Mucosa of rectum (tissue), 2 donors: ENCODE results near the gene SCN1A.
"Not testable (repeated sequence)": the region's sequence is repeated elsewhere in the genome, so short reads cannot be mapped to it uniquely, and the experiment has no call there.

Experiments used
- H3K27ac ChIP-seq, 2 donors: one replicate each; pipeline ENCODE4 v1.7.0; 2013; ENCODE audit warnings: inconsistent platforms in 2 of 2, low read depth in 2 of 2, low read length in 2 of 2
- H3K27me3 ChIP-seq, 2 donors: one replicate each; pipeline ENCODE4 v1.7.0; 2013; ENCODE audit warnings: low read length in 2 of 2; ENCODE audit not compliant: control insufficient read depth in 2 of 2, insufficient read depth in 2 of 2
- H3K36me3 ChIP-seq, 2 donors: one replicate each; pipeline ENCODE4 v1.7.0; 2013; ENCODE audit warnings: low read length in 2 of 2; ENCODE audit not compliant: control insufficient read depth in 2 of 2, insufficient read depth in 2 of 2
- H3K4me1 ChIP-seq, 2 donors: one replicate each; pipeline ENCODE4 v1.7.0; 2013; ENCODE audit warnings: low read length in 2 of 2, mild to moderate bottlenecking in 1 of 2; ENCODE audit not compliant: control insufficient read depth in 2 of 2, insufficient read depth in 2 of 2
- H3K4me3 ChIP-seq, 2 donors: one replicate each; pipeline ENCODE4 v1.7.0; 2013; ENCODE audit warnings: low read length in 2 of 2
- H3K9ac ChIP-seq, 2 donors: one replicate each; pipeline ENCODE4 v1.7.0; 2013; ENCODE audit warnings: low read length in 2 of 2, low read depth in 1 of 2, mild to moderate bottlenecking in 1 of 2
- H3K9me3 ChIP-seq, 2 donors: one replicate each; pipeline ENCODE4 v1.7.0; 2013; ENCODE audit warnings: low read length in 2 of 2; ENCODE audit not compliant: control insufficient read depth in 2 of 2
- donor health status: healthy.
- donor health status: Normal muscosa, but diverticular disease.

SCN1A gene

DNA sequence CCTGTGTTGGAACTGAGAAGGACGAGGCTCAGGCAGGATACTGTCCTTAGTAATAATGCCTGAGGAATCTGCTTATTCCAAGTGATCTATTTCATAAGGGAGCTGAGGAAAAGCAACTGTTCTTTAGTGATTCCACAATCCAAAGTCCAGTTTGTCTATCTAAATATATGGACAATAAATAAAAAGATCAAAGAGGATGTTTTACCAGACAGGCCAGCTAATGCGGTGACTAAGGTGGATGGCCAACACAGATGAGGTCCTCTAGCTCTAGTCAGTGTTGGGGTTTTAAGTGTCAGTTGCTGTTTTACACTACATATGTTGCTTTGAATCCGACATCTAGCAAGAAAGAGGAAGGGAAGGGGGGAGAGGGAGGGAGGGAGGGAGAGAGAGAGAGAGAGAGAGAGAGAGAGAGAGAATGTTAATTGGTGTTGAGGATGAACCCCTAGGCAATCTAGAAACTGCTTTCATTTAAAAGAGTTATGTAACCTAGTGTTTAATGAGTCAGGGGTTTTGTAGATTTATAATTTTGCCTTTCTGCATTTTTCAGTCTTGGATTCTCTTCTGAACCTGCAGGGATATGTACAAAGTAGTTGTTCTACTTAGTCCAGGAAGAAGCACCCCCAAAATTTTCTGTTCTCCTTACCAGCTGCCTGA is 27.0 kb upstream of the SCN1A start:
- Histone ChIP-seq H3K9ac (no peak overlapping the region), H3K4me1 (no peaks in the 10 kb centered on the region), H3K9me3 (no peaks in the 10 kb centered on the region), H3K36me3 (no peaks in the 10 kb centered on the region), H3K27me3 (no peaks in the 10 kb centered on the region), H3K27ac (no peak overlapping the region), H3K4me3 (no peak overlapping the region)

DNA sequence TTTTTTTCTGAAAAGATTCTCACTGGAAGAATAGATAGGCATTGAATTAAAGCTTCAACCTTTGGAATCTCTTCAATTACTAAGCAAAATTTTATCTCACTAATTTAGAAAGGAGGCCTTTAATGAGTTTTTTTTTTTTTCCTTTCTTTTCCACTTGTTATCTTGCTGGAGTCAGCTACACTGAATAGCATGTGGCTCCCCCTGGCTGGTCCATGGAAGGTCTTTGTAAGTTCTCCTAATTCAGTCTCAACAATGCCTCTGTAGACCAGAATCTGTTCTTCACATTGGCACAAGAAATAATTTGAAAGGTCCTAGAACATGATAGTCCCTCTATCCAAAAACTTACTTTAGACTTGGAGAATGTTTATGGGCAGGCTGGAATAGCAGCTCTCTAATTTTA is 24.2 kb upstream of the SCN1A start:
- Histone ChIP-seq H3K27me3 (no peaks in the 10 kb centered on the region), H3K4me3 (no peak overlapping the region), H3K4me1 (no peaks in the 10 kb centered on the region), H3K9me3 (no peaks in the 10 kb centered on the region), H3K9ac (no peak overlapping the region), H3K27ac (no peak overlapping the region), H3K36me3 (no peaks in the 10 kb centered on the region)

DNA sequence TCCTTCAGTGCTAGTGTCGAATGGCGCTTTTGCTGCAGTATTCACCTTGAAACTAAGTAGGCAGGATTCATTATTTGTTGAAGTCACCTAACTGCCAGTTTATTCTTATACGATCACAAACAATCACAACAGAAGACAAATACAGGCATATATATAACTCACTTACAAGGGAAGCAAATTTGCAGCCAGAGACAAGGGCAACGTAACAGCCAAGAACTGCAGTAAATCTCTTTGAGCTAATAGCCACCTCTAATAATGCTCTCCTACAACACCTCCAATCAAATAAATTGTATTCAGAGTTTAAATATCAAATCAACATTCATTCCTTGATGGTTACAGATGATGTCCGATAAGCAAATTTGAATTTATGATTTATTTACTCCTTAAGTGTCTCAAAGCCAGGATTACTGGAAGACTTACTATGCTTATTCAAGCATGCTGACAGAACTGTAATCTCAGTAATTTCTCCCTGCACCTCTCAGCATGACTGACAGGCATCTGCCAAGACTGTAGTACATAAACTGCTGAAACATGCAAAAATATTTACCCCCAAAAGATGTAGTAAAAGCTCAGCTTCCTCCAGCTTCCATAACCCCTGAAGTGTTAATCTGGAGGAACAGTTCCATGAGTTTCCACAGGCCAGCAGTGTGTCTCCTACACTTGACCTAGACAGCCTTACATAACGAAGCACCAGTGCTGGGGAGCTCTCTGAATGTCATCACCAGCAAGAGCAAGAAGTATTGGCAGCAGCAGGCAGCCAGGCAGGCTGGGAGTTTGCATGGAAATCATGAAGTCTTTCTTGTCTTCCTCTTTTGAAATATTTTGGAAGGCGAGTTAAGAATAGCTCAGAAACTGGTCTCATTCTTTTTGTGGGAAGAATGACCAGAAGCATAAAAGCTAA is 20.9 kb upstream of the SCN1A start:
- no peak overlapping the region for H3K27ac ChIP-seq
- H3K9me3 ChIP-seq, result no peaks in the 10 kb centered on the region
- no peaks in the 10 kb centered on the region for H3K27me3 ChIP-seq
- no peaks in the 10 kb centered on the region for H3K4me1 ChIP-seq
- no peak overlapping the region for H3K9ac ChIP-seq
- H3K36me3 ChIP-seq, result no peaks in the 10 kb centered on the region
- no peak overlapping the region for H3K4me3 ChIP-seq

DNA sequence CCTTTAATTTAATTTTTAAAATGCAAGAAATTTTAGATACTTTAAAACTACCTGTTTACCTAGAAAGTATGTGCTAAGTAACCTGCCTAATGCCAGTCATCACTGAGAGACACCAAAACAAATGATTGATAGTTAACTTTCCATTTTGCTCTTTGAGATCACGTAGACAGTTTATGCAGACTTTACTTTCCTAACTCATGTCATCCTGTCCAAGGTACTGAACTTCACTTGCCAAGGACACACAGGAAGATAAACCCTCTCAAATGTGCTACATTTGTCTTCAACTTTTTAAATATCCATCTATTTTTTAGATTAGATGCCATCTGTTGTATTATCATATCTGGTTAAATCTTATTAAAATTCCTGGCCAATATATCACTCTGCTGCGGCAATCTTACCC is 20.1 kb upstream of the SCN1A start:
- H3K9ac ChIP-seq, result no peak overlapping the region
- H3K4me3 ChIP-seq, result no peak overlapping the region
- no peaks in the 10 kb centered on the region for H3K36me3 ChIP-seq
- H3K27ac ChIP-seq, result no peak overlapping the region
- no peaks in the 10 kb centered on the region for H3K27me3 ChIP-seq
- H3K9me3 ChIP-seq, result no peaks in the 10 kb centered on the region
- no peaks in the 10 kb centered on the region for H3K4me1 ChIP-seq

DNA sequence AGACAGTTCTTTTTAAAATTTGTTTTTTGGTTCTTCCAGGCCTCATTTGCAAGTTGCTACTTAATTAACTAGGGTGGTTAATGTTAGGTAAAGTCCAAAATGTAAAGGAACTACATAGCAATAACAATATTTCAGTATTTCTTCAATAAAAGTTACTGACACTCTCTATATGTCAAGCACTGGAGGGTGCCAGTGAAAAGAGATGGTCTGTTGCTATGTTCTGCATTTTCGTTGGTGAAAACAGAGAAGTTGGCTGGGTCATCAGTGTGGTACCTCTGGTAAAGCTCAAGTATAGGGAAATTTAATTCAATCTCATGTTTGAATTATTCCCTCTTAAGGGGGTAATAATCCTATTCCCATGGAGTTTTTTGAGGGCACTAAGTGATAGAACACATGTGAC is 16.3 kb upstream of the SCN1A start:
- H3K27ac ChIP-seq, result no peak overlapping the region
- H3K36me3 ChIP-seq, result no peaks in the 10 kb centered on the region
- no peaks in the 10 kb centered on the region for H3K27me3 ChIP-seq
- no peaks in the 10 kb centered on the region for H3K9me3 ChIP-seq
- H3K4me1 ChIP-seq, result no peaks in the 10 kb centered on the region
- no peak overlapping the region for H3K4me3 ChIP-seq
- H3K9ac ChIP-seq, result no peak overlapping the region

DNA sequence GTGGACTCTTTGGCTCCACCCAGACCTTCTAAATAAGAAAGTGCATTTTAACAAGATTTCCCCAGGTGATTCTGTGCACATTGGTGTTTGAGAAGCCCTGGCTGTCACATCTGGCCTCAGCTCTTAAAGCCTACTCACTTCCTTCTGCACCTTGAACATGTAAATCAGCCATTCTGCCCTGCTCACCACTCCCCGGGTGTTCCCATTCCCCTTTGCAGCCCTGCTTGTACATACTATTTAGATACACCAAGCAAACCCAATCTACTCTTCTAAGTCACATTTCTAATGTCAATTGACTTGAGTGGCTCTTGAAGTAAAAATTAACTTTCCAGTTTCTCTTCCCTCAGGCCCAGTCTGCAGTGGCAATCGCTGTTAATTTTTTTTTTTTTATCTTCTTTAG is 13.1 kb upstream of the SCN1A start:
- no peaks in the 10 kb centered on the region for H3K9me3 ChIP-seq
- no peak overlapping the region for H3K27ac ChIP-seq
- no peaks in the 10 kb centered on the region for H3K27me3 ChIP-seq
- no peaks in the 10 kb centered on the region for H3K36me3 ChIP-seq
- no peaks in the 10 kb centered on the region for H3K4me1 ChIP-seq
- no peak overlapping the region for H3K9ac ChIP-seq
- no peak overlapping the region for H3K4me3 ChIP-seq

DNA sequence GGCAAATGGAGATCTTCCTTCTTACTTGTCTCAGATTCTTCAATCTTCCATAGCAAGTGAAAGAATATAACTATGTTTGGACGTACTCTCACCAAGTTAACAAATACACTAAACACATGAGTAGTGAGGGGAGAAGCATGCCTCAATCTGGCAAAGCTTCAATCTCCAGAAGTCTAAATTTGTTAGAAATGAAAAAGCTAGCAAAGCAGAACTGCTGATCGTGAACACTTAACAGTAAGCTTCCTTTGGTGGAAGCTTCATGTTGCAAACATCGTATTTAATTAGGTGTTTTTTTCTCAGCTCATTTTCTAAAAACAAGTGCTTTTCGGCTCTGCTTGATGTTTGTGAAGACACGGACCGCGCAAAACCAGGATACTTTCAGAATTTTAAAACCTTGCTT is 12.7 kb upstream of the SCN1A start:
- H3K27ac ChIP-seq, result no peak overlapping the region
- H3K9ac ChIP-seq, result no peak overlapping the region
- no peak overlapping the region for H3K4me3 ChIP-seq
- H3K27me3 ChIP-seq, result no peaks in the 10 kb centered on the region
- no peaks in the 10 kb centered on the region for H3K9me3 ChIP-seq
- no peaks in the 10 kb centered on the region for H3K36me3 ChIP-seq
- H3K4me1 ChIP-seq, result no peaks in the 10 kb centered on the region

DNA sequence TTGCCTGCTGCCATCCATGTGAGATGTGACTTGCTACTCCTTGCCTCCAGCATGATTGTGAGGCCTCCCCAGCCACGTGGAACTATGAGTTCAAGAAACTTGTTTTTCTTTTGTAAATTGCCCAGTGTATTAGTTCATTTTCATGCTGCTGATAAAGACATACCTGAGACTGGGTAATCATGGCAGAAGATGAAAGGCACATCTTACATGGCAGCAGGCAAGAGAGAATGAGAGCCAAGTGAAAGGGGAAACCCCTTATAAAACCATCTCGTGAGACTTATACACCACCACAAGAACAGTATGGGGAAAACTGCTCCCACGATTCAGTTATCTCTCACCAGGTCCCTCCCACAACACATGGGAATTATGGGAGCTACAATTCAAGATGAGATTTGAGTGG is 11.7 kb upstream of the SCN1A start:
- not testable (repeated sequence) for H3K27me3 ChIP-seq, H3K4me3 ChIP-seq, H3K4me1 ChIP-seq, H3K9me3 ChIP-seq, H3K9ac ChIP-seq, H3K27ac ChIP-seq, H3K36me3 ChIP-seq

DNA sequence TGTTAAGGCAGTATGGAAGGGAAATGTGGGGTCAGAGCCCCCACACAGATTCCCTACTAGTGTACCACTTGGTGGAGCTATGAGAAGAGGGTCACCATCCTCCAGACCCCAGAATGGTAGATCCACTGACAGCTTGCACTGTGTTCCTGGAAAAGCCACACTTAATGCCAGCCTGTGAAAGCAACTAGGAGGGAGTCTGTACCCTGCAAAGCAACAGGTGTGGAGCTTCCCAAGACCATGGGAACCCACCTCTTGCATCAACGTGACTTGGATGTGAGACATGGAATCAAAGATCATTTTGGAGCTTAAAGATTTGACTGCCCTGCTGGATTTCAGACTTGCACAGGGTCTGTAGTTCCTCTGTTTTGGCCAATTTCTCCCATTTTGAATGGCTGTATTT is 10.8 kb upstream of the SCN1A start:
- no peak overlapping the region for H3K27ac ChIP-seq
- no peaks in the 10 kb centered on the region for H3K4me1 ChIP-seq
- H3K9me3 ChIP-seq, result no peaks in the 10 kb centered on the region

DNA sequence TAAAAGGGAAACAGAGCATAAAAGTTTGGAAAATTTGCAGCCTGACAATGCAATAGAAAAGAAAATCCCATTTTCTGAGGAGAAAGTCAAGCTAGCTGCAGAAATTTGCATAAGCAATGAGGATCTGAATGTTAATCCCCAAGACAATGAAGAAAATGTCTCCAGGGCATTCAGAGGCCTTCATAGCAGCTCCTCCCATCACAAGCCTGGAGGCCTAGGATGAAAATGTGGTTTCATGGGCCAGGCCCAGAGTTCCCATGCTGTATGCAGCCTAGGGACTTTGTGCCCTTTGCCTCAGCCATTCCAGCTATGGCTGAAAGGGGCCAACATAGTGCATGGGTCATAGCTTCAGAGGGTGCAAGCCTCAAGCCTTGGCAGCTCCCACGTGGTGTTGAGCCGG is 10.3 kb upstream of the SCN1A start:
- no peaks in the 10 kb centered on the region for H3K9me3 ChIP-seq
- H3K9ac ChIP-seq, result no peak overlapping the region
- no peak overlapping the region for H3K4me3 ChIP-seq
- no peaks in the 10 kb centered on the region for H3K4me1 ChIP-seq
- no peak overlapping the region for H3K27ac ChIP-seq
- H3K27me3 ChIP-seq, result no peaks in the 10 kb centered on the region
- no peaks in the 10 kb centered on the region for H3K36me3 ChIP-seq

More for the DNA sequence above, 10.8 kb upstream of the SCN1A start:
- no peak overlapping the region for H3K4me3 ChIP-seq
- H3K27me3 ChIP-seq, result no peaks in the 10 kb centered on the region
- H3K36me3 ChIP-seq, result no peaks in the 10 kb centered on the region
- H3K9ac ChIP-seq, result no peak overlapping the region
